HG02678 (cell line): Measurements from ENCODE around the gene L1CAM.

Experiments used
- ATAC-seq: cut with Tn5 transposase; IDR thresholded peaks from one replicate; pipeline ENCODE4 v1.9.1; 2021; ENCODE audit warnings: mild to moderate bottlenecking, moderate library complexity; ENCODE audit not compliant: unreplicated experiment

Gene L1CAM

GRCh38 chrX:153879741-153880439 is 6.1 kb downstream of the L1CAM start:
- ATAC-seq, result no peak

GRCh38 chrX:153878969-153879653 is 6.9 kb downstream of the L1CAM start:
- ATAC-seq, result no peak

- ATAC-seq, result no peak
Observed at GRCh38 chrX:153878345-153878744, 7.6 kb downstream of the L1CAM start.

- no peak for ATAC-seq
Observed at GRCh38 chrX:153877571-153878261, 8.3 kb downstream of the L1CAM start.

- no peak for ATAC-seq
Observed at GRCh38 chrX:153876112-153876491, 9.9 kb downstream of the L1CAM start.

- no peak for ATAC-seq
Observed at GRCh38 chrX:153875391-153876111, 10.4 kb downstream of the L1CAM start.

GRCh38 chrX:153874366-153875125 is 11.4 kb downstream of the L1CAM start:
- no peak for ATAC-seq

- no peak for ATAC-seq
Observed at GRCh38 chrX:153874085-153874365, 11.9 kb downstream of the L1CAM start.

- ATAC-seq, result no peak
Observed at GRCh38 chrX:153873282-153874084, 12.5 kb downstream of the L1CAM start.

- no peak for ATAC-seq
Observed at GRCh38 chrX:153871946-153872878, 13.8 kb downstream of the L1CAM start.

- no peak for ATAC-seq
Observed at GRCh38 chrX:153871451-153871850, 14.5 kb downstream of the L1CAM start.

- no peak for ATAC-seq
Observed at GRCh38 chrX:153870791-153871360, 15.1 kb downstream of the L1CAM start.

- no peak for ATAC-seq
Observed at GRCh38 chrX:153870288-153870690, 15.7 kb downstream of the L1CAM start.

GRCh38 chrX:153869473-153870287 is 16.3 kb downstream of the L1CAM start:
- ATAC-seq, result no peak

GRCh38 chrX:153868576-153869472 is 17.1 kb downstream of the L1CAM start:
- ATAC-seq, result no peak

GRCh38 chrX:153867671-153868070 is 18.3 kb downstream of the L1CAM start:
- ATAC-seq, result no peak

- ATAC-seq, result no peak
Observed at GRCh38 chrX:153867139-153867538, 18.8 kb downstream of the L1CAM start.
